ENCODE data around the gene UBE2E2. TPM values are rescaled to one million over a fixed set of nuclear protein-coding genes. Genes with fewer than 3 reads are reported as not detected.

Gene UBE2E2
- total and polyA plus RNA-seq, 2 donors from 2014 or later, result 40.9 to 61.7 TPM

- DNase-seq (peak in 2 of 5 donors; percentile 55 to 56), FAIRE-seq (no peak)
- Histone ChIP-seq H3K9me3 (ENCODE audit: control insufficient read depth in 2 of 3, insufficient read depth in 1 of 3, low read length in 3 of 3) (no peaks in the 10 kb centered on the region), H3K4me1 (ENCODE audit: control insufficient read depth in 2 of 3, insufficient read depth in 2 of 3, low read depth in 1 of 3, low read length in 3 of 3) (peaks cover 0 to 3% (median 0%) of the 10 kb centered on the region in 3 donors), H3K27me3 (ENCODE audit: control insufficient read depth, insufficient read depth, low read length) (no peaks in the 10 kb centered on the region), H3K36me3 (ENCODE audit: control insufficient read depth in 2 of 3, insufficient read depth in 3 of 3, low read length in 3 of 3) (no peaks in the 10 kb centered on the region), H3K27ac (ENCODE audit: low read depth in 2 of 2, low read length in 2 of 2) (no peak overlapping the region), H3K4me3 (ENCODE audit: low read length in 3 of 3) (no peak overlapping the region), H3K9ac (ENCODE audit: low read length in 3 of 3) (no peak overlapping the region)
- TF ChIP-seq CTCF (IDR thresholded peaks at IDR 0.05; ENCODE audit: borderline replicate concordance, extremely low read depth, insufficient read depth), result no peak
- intact Hi-C loops (cut with DNase I), result no loop called here
These were observed 392.0 kb downstream of the UBE2E2 start for GRCh38 chr3:23594894-23595670.

DNA sequence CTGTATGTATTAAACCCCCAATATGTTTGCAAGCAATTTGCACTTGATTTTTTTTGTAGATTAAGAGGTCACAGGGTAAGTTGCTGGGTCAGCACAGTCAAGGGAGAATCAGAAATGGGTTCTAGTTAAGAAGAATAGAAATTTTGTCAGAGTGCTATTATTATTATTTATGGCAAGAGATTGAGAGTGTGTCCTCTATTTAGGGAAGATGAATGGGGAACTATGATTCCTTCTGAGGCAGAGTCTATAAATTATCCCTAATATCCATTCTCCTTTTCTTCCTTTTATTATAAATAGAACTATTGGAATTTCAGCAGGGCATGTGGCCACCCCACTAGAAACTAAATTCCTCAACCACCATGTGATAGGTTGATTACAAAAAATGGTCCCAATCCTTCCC lies 392.7 kb downstream of the UBE2E2 start:
- Histone ChIP-seq H3K9me3 (ENCODE audit: control insufficient read depth in 2 of 3, insufficient read depth in 1 of 3, low read length in 3 of 3) (no peaks in the 10 kb centered on the region), H3K4me3 (ENCODE audit: low read length in 3 of 3) (no peak overlapping the region), H3K36me3 (ENCODE audit: control insufficient read depth in 2 of 3, insufficient read depth in 3 of 3, low read length in 3 of 3) (no peaks in the 10 kb centered on the region), H3K9ac (ENCODE audit: low read length in 3 of 3) (no peak overlapping the region), H3K27me3 (ENCODE audit: control insufficient read depth, insufficient read depth, low read length) (no peaks in the 10 kb centered on the region), H3K27ac (ENCODE audit: low read depth in 2 of 2, low read length in 2 of 2) (no peak overlapping the region), H3K4me1 (ENCODE audit: control insufficient read depth in 2 of 3, insufficient read depth in 2 of 3, low read depth in 1 of 3, low read length in 3 of 3) (peaks cover 2 to 3% (median 2%) of the 10 kb centered on the region in 3 donors)
- no peak for TF ChIP-seq CTCF (IDR thresholded peaks at IDR 0.05; ENCODE audit: borderline replicate concordance, extremely low read depth, insufficient read depth)
- DNase-seq (no peak), FAIRE-seq (no peak)
- intact Hi-C loops (cut with DNase I), result no loop called here

GRCh38 chr3:23600167-23600871 lies 397.2 kb downstream of the UBE2E2 start:
- no peaks in the 10 kb centered on the region for H3K36me3 ChIP-seq (ENCODE audit: control insufficient read depth in 2 of 3, insufficient read depth in 3 of 3, low read length in 3 of 3)
- no peak overlapping the region for H3K4me3 ChIP-seq (ENCODE audit: low read length in 3 of 3)
- H3K4me1 ChIP-seq (ENCODE audit: control insufficient read depth in 2 of 3, insufficient read depth in 2 of 3, low read depth in 1 of 3, low read length in 3 of 3), result peaks cover 5 to 9% (median 5%) of the 10 kb centered on the region in 3 donors
- H3K27ac ChIP-seq (ENCODE audit: low read depth in 2 of 2, low read length in 2 of 2), result no peak overlapping the region
- H3K9me3 ChIP-seq (ENCODE audit: control insufficient read depth in 2 of 3, insufficient read depth in 1 of 3, low read length in 3 of 3), result no peaks in the 10 kb centered on the region
- FAIRE-seq (no peak), DNase-seq (peak in 3 of 5 donors; percentile 53 to 76 (median 57))
- no peak overlapping the region for H3K9ac ChIP-seq (ENCODE audit: low read length in 3 of 3)
- intact Hi-C loops (cut with DNase I), result no loop called here
- H3K27me3 ChIP-seq (ENCODE audit: control insufficient read depth, insufficient read depth, low read length), result no peaks in the 10 kb centered on the region
- no peak for TF ChIP-seq CTCF (IDR thresholded peaks at IDR 0.05; ENCODE audit: borderline replicate concordance, extremely low read depth, insufficient read depth)
